Iris pigment epithelial cell (primary cell): ENCODE measurements around the gene PCDH9.

ENCODE experiments used
- DNase-seq: peaks from one replicate; pipeline ENCODE4 v3.0.0-alpha.2; 2011; ENCODE audit warnings: low read depth

The PCDH9 gene

GRCh38 chr13:66528944-66529576 lies 701.1 kb downstream of the PCDH9 start:
- no peak for DNase-seq

GRCh38 chr13:66528180-66528579 lies 702.0 kb downstream of the PCDH9 start:
- no peak for DNase-seq

GRCh38 chr13:66520511-66521355 lies 709.4 kb downstream of the PCDH9 start:
- no peak for DNase-seq

DNA sequence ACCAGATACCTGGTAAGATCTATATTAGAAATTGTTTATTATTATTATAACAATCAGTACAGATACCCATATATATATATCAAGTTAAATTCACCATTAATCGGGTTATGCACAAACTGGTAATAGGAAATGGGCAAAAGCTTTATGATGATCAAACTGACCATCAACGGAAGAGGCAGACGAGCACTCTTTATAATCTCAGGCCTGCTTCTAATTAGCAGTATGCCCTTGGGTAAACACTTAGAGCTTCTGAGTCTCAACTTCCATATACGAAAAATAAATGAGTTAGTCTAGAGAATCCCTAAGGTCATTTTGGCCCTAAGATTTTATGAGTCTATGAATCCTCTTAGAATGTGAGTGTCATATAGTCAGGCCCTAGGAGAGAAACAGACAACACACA lies 710.9 kb downstream of the PCDH9 start:
- DNase-seq: no peak

- DNase-seq: no peak
These were observed 712.1 kb downstream of the PCDH9 start for GRCh38 chr13:66518068-66518467.

DNA sequence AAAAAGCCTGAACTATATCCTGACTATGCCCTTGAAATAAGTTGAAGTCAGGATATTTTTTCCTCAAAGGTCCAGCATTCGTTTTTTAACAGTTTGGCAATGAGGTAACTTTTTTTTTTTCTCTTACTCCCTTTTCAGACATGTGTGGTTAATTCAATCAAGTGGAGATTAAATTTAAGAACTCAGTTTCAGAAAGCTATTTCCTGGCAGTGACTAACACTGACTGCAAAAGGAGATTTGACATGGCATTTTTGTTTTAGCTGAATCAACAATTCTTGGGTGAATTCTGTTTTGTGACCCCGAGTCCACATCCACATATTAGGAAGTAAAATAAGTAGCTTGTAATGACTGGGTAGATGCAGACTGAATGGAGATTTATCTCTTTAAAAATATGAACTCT lies 716.4 kb downstream of the PCDH9 start:
- DNase-seq: peak; percentile 80

- peak; percentile 22 for DNase-seq
These were observed 721.0 kb downstream of the PCDH9 start for GRCh38 chr13:66509175-66509574.

- DNase-seq: peak; percentile 69
These were observed 721.8 kb downstream of the PCDH9 start for GRCh38 chr13:66508153-66508909.

DNA sequence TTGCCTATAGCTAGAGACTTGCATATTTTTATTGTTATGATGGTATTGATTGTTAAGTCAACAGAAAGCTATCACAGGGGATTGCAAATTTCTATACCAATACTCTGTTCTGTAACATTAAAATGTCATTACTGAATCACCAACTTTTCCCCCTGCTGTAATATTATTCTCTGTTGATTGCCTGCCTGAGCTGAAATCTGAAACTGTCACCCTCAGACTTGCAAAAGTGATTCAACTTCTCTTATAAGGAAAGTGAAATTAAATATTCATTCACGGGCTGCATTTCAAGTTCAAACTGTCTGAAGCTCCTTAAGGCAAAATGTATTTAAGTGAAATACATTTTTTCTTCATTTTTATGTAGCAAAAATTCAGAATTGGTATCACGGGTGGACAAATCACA lies 723.2 kb downstream of the PCDH9 start:
- DNase-seq: peak; percentile 55

DNA sequence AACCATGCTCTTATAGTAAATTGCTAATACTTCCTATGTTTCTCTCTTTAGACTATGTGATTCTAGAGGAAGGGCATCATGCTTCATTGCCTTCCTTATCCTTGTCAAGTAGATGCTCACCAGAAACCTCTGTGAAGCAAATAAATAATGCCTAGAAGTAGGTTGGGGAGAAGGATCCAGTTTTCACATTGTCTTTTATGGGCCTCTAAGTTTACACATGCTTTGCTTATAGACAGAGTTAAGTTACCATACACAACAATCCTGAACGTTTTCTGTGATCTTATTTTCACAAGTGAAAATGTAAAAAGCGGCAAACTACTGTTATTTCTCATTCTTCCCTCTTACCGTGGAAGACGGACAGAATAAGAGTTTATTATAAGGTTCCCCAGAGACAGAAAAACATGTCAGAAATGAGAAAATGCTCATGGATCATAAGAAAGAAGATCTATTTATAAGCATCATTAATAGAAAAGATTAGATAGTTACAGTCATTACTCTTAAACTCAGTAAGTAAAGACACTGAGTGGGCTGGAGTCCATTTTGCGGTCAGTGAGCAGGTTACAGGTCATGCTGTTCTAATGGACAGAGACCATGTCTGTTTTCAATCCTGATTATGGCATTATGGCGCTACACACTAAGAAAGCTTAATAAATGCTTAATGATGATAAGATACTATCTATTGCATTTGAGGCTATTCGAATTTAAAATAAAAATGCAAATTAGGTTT lies 723.9 kb downstream of the PCDH9 start:
- DNase-seq: no peak

GRCh38 chr13:66503890-66504289 lies 726.2 kb downstream of the PCDH9 start:
- peak; percentile 46 for DNase-seq

GRCh38 chr13:66501181-66501580 lies 729.0 kb downstream of the PCDH9 start:
- peak; percentile 86 for DNase-seq

- no peak for DNase-seq
These were observed 737.7 kb downstream of the PCDH9 start for GRCh38 chr13:66492479-66492878.

DNA sequence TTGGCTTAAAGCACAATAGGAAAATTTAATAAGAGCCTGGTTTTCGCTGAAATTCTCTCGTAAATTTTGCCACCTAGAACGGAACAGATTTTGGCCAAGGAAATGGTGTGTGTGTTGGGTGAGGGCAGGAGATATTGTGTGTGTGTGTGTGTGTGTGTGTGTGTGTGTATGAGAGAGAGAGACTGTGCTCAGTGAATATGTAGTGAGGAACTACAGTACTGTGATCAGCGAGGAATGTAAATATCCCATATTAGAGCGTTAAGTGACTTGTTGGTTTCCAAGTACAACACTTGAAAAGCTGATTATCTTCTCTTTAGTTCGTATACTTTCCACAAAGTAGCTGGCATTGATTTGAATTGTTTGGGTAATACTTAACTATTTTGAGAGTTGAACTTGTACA lies 738.9 kb downstream of the PCDH9 start:
- DNase-seq: no peak

- peak; percentile 55 for DNase-seq
These were observed 740.5 kb downstream of the PCDH9 start for GRCh38 chr13:66489586-66489985.

- DNase-seq: no peak
These were observed 741.0 kb downstream of the PCDH9 start for GRCh38 chr13:66489172-66489571.

GRCh38 chr13:66483712-66484111 lies 746.4 kb downstream of the PCDH9 start:
- no peak for DNase-seq

GRCh38 chr13:66482836-66483235 lies 747.3 kb downstream of the PCDH9 start:
- peak; percentile 76 for DNase-seq

GRCh38 chr13:66477816-66478215 lies 752.3 kb downstream of the PCDH9 start:
- DNase-seq: no peak

- DNase-seq: no peak
These were observed 755.1 kb downstream of the PCDH9 start for GRCh38 chr13:66475061-66475460.

GRCh38 chr13:66469745-66470144 lies 760.4 kb downstream of the PCDH9 start:
- DNase-seq: no peak

DNA sequence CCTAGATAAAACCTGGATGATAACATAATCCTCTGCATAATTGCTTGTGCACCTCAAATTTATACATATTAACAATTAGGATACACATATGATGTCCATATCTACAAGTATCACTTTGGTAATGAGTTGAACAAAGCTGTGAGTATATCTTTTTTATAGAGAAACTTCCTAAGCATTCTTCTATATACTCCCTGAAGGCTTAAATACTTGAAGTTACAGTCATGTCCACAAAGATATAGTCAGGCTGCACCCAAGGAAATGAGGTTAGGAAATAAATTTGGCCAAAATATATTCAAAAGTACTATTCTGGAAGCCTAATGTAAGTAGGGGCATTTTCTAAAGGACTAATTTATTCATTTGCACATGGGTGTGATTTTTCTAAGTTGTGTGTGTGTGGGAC lies 761.5 kb downstream of the PCDH9 start:
- DNase-seq: no peak
